ENCODE data around the gene CYP2U1.

CYP2U1 gene

GRCh38 chr4:107987916-107988762 lies 56.8 kb downstream of the CYP2U1 start:
- DNase-seq = no peak

- no peak for DNase-seq
Observed at GRCh38 chr4:107988763-107989035, 57.4 kb downstream of the CYP2U1 start.

- DNase-seq = no peak
Observed at GRCh38 chr4:107989162-107989536, 57.8 kb downstream of the CYP2U1 start.

GRCh38 chr4:107989537-107990386 lies 58.4 kb downstream of the CYP2U1 start, which contains the start of gene HADH:
HADH (plus strand) TSS chr4:107989889; CDS start chr4:107989933, 44 bp downstream.
- peak; percentile 39 to 94 (median 86) for DNase-seq

GRCh38 chr4:107991945-107992630 lies 60.7 kb downstream of the CYP2U1 start:
- DNase-seq = no peak

GRCh38 chr4:107993969-107994368 lies 62.6 kb downstream of the CYP2U1 start:
- DNase-seq = no peak

- no peak for DNase-seq
Observed at GRCh38 chr4:107994894-107995293, 63.5 kb downstream of the CYP2U1 start.

GRCh38 chr4:107996949-107997788 lies 65.8 kb downstream of the CYP2U1 start:
- DNase-seq = peak in 1 of 14 donors; percentile 1

GRCh38 chr4:107997794-107998193 lies 66.4 kb downstream of the CYP2U1 start:
- DNase-seq = no peak

GRCh38 chr4:107999932-108000539 lies 68.7 kb downstream of the CYP2U1 start:
- no peak for DNase-seq

GRCh38 chr4:108001540-108002135 lies 70.3 kb downstream of the CYP2U1 start:
- DNase-seq = no peak

All from C1 segment of cervical spinal cord (tissue), 14 donors.